Aorta (tissue), 5 donors: ENCODE data around the gene TCF4. TPM values are rescaled to one million over a fixed set of nuclear protein-coding genes. Genes with fewer than 3 reads are reported as not detected.

ENCODE experiments used
- ATAC-seq: fragments of 200-7000 bp; cut with Tn5 transposase; one replicate; pipeline ENCODE4 v1.9.1; 2022; ENCODE audit warnings: moderate library complexity; ENCODE audit not compliant: low FRiP score
- DNase-seq, 2 donors: peaks; one replicate each; pipeline ENCODE4 v3.0.0-alpha.2; 2020
- H3K27ac ChIP-seq, 2 donors: one replicate each; pipeline ENCODE4 v1.5.1; 2013; ENCODE audit warnings: low read length in 2 of 2, mild to moderate bottlenecking in 2 of 2, moderate library complexity in 2 of 2, control low read depth in 1 of 2, inconsistent platforms in 1 of 2, low read depth in 1 of 2
- H3K27me3 ChIP-seq, 2 donors: one replicate each; pipeline ENCODE4 v1.6.1; 2013; ENCODE audit warnings: control low read depth in 1 of 2, low read length in 1 of 2, mild to moderate bottlenecking in 1 of 2, moderate library complexity in 1 of 2; ENCODE audit not compliant: insufficient read depth in 2 of 2, control insufficient read depth in 1 of 2
- H3K36me3 ChIP-seq, 2 donors: one replicate each; pipeline ENCODE4 v1.6.1; 2013; ENCODE audit warnings: control low read depth in 1 of 2, low read length in 1 of 2, mild to moderate bottlenecking in 1 of 2; ENCODE audit not compliant: insufficient read depth in 2 of 2, control insufficient read depth in 1 of 2
- H3K4me1 ChIP-seq, 2 donors: one replicate each; pipeline ENCODE4 v1.6.1; 2013; ENCODE audit warnings: low read length in 2 of 2, control low read depth in 1 of 2, mild to moderate bottlenecking in 1 of 2, moderate library complexity in 1 of 2; ENCODE audit not compliant: insufficient read depth in 2 of 2, control insufficient read depth in 1 of 2
- H3K4me3 ChIP-seq, 2 donors: one replicate each; pipeline ENCODE4 v1.5.1; 2013; ENCODE audit warnings: low read length in 2 of 2, control low read depth in 1 of 2, mild to moderate bottlenecking in 1 of 2
- H3K9me3 ChIP-seq: one replicate; pipeline ENCODE4 v1.6.1; 2013; ENCODE audit warnings: mild to moderate bottlenecking, low read length; ENCODE audit not compliant: control insufficient read depth
- WGBS, 2 donors: extraction: QIAGEN DNeasy Blood & Tissue Kit; methylation state at CpG; one replicate each; pipeline ENCODE4 v1.1.7; 2013; 5-methylcytosine and 5-hydroxymethylcytosine counted together
- intact Hi-C, 2 donors: fragments of 100-400 bp; cut with DNase I; formaldehyde crosslinking; loops; one replicate each; pipeline versions ENCODE4 v1.14.2 to v1.15.0; 2022
- polyA plus RNA-seq, 2 donors: library from polyadenylated mRNA; stranded (reverse); fragments of 200-250 nt; gene quantifications; one replicate each; pipeline ENCODE4 v1.2.3, GENCODE V29; 2013
- total RNA-seq, 2 donors: library from RNA; stranded (reverse); fragmentation: NEBNext Ultra II Directional; extraction: Animal tissue kit (Norgen Biotek cat#: 25700); gene quantifications; one replicate each; pipeline ENCODE4 v1.2.1, GENCODE V29; 2021
- donor health status: healthy with polysubstance abuse.
- donor health status: Bipolar disorder and iron deficiency.
- donor health status: DM: no; HTN: no; CAD: no.
- donor health status: DM: no; HTN: no; CAD: no.
- donor health status: DM: yes; HTN: yes; CAD: no.

The TCF4 gene
- total and polyA plus RNA-seq, 4 donors = 11.8 to 297 (median 75.0) TPM

GRCh38 chr18:55555395-55556027 lies 32.5 kb downstream of the TCF4 start:
- intact Hi-C loops = no loop called here
- no peaks in the 10 kb centered on the region for H3K27me3 ChIP-seq
- 97 to 98% methylated on average over 4 of the region's 4 CpGs for WGBS, 2 donors
- H3K27ac ChIP-seq = no peak overlapping the region
- no peak for DNase-seq
- no peaks in the 10 kb centered on the region for H3K36me3 ChIP-seq
- ATAC-seq = no peak
- no peak overlapping the region for H3K4me3 ChIP-seq
- H3K4me1 ChIP-seq = no peaks in the 10 kb centered on the region
- H3K9me3 ChIP-seq = no peaks in the 10 kb centered on the region

GRCh38 chr18:55552526-55553189 lies 35.3 kb downstream of the TCF4 start:
- WGBS, 2 donors = 50 to 54% methylated on average over 11 of the region's 11 CpGs
- H3K27ac ChIP-seq = no peak overlapping the region
- no peak for ATAC-seq
- H3K4me3 ChIP-seq = no peak overlapping the region
- no peaks in the 10 kb centered on the region for H3K27me3 ChIP-seq
- H3K9me3 ChIP-seq = no peaks in the 10 kb centered on the region
- no peak for DNase-seq
- H3K36me3 ChIP-seq = no peaks in the 10 kb centered on the region
- intact Hi-C loops = no loop called here
- no peaks in the 10 kb centered on the region for H3K4me1 ChIP-seq

- ATAC-seq = no peak
- no peaks in the 10 kb centered on the region for H3K9me3 ChIP-seq
- no peak overlapping the region for H3K4me3 ChIP-seq
- no peaks in the 10 kb centered on the region for H3K4me1 ChIP-seq
- H3K27ac ChIP-seq = no peak overlapping the region
- H3K27me3 ChIP-seq = no peaks in the 10 kb centered on the region
- intact Hi-C loops = no loop called here
- H3K36me3 ChIP-seq = no peaks in the 10 kb centered on the region
- no peak for DNase-seq
- WGBS, 2 donors = 93 to 95% methylated on average over 8 of the region's 8 CpGs
These were observed 36.8 kb downstream of the TCF4 start for GRCh38 chr18:55551227-55551626.

- peak overlapping the region in 1 of 2 donors; percentile 54 for H3K4me3 ChIP-seq
- 4 to 10% methylated on average over 8 of the region's 8 CpGs for WGBS, 2 donors
- ATAC-seq = peak; percentile 9
- no peak for DNase-seq
- H3K9me3 ChIP-seq = no peaks in the 10 kb centered on the region
- no peaks in the 10 kb centered on the region for H3K36me3 ChIP-seq
- H3K27ac ChIP-seq = no peak overlapping the region
- no peaks in the 10 kb centered on the region for H3K4me1 ChIP-seq
- no peaks in the 10 kb centered on the region for H3K27me3 ChIP-seq
- intact Hi-C loops = no loop called here
These were observed 37.5 kb downstream of the TCF4 start for GRCh38 chr18:55550471-55550870.

GRCh38 chr18:55549474-55550104 lies 38.4 kb downstream of the TCF4 start:
- no peaks in the 10 kb centered on the region for H3K4me1 ChIP-seq
- 92 to 96% methylated on average over 5 of the region's 5 CpGs for WGBS, 2 donors
- H3K27me3 ChIP-seq = no peaks in the 10 kb centered on the region
- DNase-seq = no peak
- no peaks in the 10 kb centered on the region for H3K9me3 ChIP-seq
- no peak overlapping the region for H3K27ac ChIP-seq
- no peaks in the 10 kb centered on the region for H3K36me3 ChIP-seq
- no peak overlapping the region for H3K4me3 ChIP-seq
- intact Hi-C loops = no loop called here
- ATAC-seq = no peak

GRCh38 chr18:55547705-55548056 lies 40.3 kb downstream of the TCF4 start:
- no peak for DNase-seq
- no peaks in the 10 kb centered on the region for H3K9me3 ChIP-seq
- intact Hi-C loops = no loop called here
- WGBS, 2 donors = 58 to 62% methylated on average over 5 of the region's 5 CpGs
- H3K4me3 ChIP-seq = no peak overlapping the region
- ATAC-seq = no peak
- H3K27ac ChIP-seq = no peak overlapping the region
- H3K36me3 ChIP-seq = no peaks in the 10 kb centered on the region
- no peaks in the 10 kb centered on the region for H3K27me3 ChIP-seq
- no peaks in the 10 kb centered on the region for H3K4me1 ChIP-seq

- intact Hi-C loops = no loop called here
- DNase-seq = no peak
- Histone ChIP-seq H3K9me3 (no peaks in the 10 kb centered on the region), H3K27ac (peak overlapping the region in 1 of 2 donors; percentile 17), H3K27me3 (no peaks in the 10 kb centered on the region), H3K4me1 (no peaks in the 10 kb centered on the region), H3K36me3 (no peaks in the 10 kb centered on the region), H3K4me3 (peak overlapping the region; percentile 6 to 11)
- WGBS, 2 donors = 4 to 6% methylated on average over 5 of the region's 5 CpGs
- ATAC-seq = peak; percentile 73
These were observed 40.9 kb downstream of the TCF4 start for GRCh38 chr18:55546851-55547704.

GRCh38 chr18:55544014-55544413 lies 44.0 kb downstream of the TCF4 start:
- no peak overlapping the region for H3K27ac ChIP-seq
- no peak overlapping the region for H3K4me3 ChIP-seq
- no peaks in the 10 kb centered on the region for H3K27me3 ChIP-seq
- H3K9me3 ChIP-seq = no peaks in the 10 kb centered on the region
- 82 to 89% methylated on average over 1 of the region's 1 CpG for WGBS, 2 donors
- no peaks in the 10 kb centered on the region for H3K36me3 ChIP-seq
- no peak for DNase-seq
- ATAC-seq = no peak
- no peaks in the 10 kb centered on the region for H3K4me1 ChIP-seq
- intact Hi-C loops = no loop called here
